K562 (cell line): Measurements from ENCODE around the gene SGSM2. TPM values are rescaled to one million over a fixed set of nuclear protein-coding genes. Genes with fewer than 3 reads are reported as not detected.

Experiments used
- BRCA1 ChIP-seq, 2 experiments: fragments of 450-650 bp in 1 of 2; sonication (generic) in 1 of 2; formaldehyde crosslinking in 1 of 2; IDR thresholded peaks; 2 replicates each; pipeline versions ENCODE4 v1.5.0 to v1.6.1; 2017 to 2020; ENCODE audit warnings: mild to moderate bottlenecking in 1 of 2, missing genetic modification reagents in 1 of 2
- CHD1 ChIP-seq: fragments of 200-600 bp; sonication (generic); IDR thresholded peaks from one replicate; pipeline ENCODE4 v1.6.1; 2012; ENCODE audit warnings: mild to moderate bottlenecking, moderate library complexity, low read length, inconsistent platforms
- CHD2 ChIP-seq: IDR thresholded peaks from 2 replicates; pipeline ENCODE4 v1.6.1; 2011; ENCODE audit warnings: low read depth, low read length
- EGR1 ChIP-seq: fragments of 450-650 bp; conservative IDR thresholded peaks from 2 replicates; pipeline ENCODE4 v1.6.1; 2017; ENCODE audit warnings: mild to moderate bottlenecking
- FOXA1 ChIP-seq: fragments of 450-650 bp; IDR thresholded peaks from 2 replicates; pipeline ENCODE4 v1.6.1; 2016; ENCODE audit warnings: mild to moderate bottlenecking, borderline replicate concordance
- GABPB2 ChIP-seq: fragments of 250-450 bp; sonication (Bioruptor Pico); conservative IDR thresholded peaks from 2 replicates; pipeline ENCODE4 v1.5.1; 2021; ENCODE audit warnings: mild to moderate bottlenecking
- HDAC8 ChIP-seq: fragments of 450-650 bp; IDR thresholded peaks from 2 replicates; pipeline ENCODE4 v1.6.1; 2016; ENCODE audit warnings: mild to moderate bottlenecking, missing genetic modification characterization, moderate library complexity, missing compliant biosample characterization
- ILK ChIP-seq: fragments of 450-650 bp; IDR thresholded peaks from 2 replicates; pipeline ENCODE4 v1.6.1; 2016; ENCODE audit warnings: missing genetic modification characterization, low read depth, mild to moderate bottlenecking, missing compliant biosample characterization, moderate library complexity, borderline replicate concordance
- NCOR1 ChIP-seq: fragments of 450-650 bp; IDR thresholded peaks from 2 replicates; pipeline ENCODE4 v1.6.1; 2016; ENCODE audit warnings: mild to moderate bottlenecking, moderate library complexity
- PHF8 ChIP-seq: fragments of 200-600 bp; sonication (generic); IDR thresholded peaks from 2 replicates; pipeline ENCODE4 v1.6.1; 2012; ENCODE audit warnings: mixed run types, mild to moderate bottlenecking, inconsistent platforms, low read length, moderate library complexity, borderline replicate concordance
- TAL1 ChIP-seq: fragments of 450-650 bp; IDR thresholded peaks from 2 replicates; pipeline ENCODE4 v1.6.1; 2016; ENCODE audit warnings: mild to moderate bottlenecking
- THAP7 ChIP-seq: fragments of 250-450 bp; sonication (Bioruptor Pico); IDR thresholded peaks from 2 replicates; pipeline ENCODE4 v1.5.0; 2021
- ZFPM2 ChIP-seq: fragments of 250-450 bp; sonication (Bioruptor Pico); IDR thresholded peaks from 2 replicates; pipeline ENCODE4 v1.5.1; 2022; ENCODE audit warnings: mild to moderate bottlenecking
- ZNF140 ChIP-seq: fragments of 250-450 bp; sonication (Bioruptor Pico); IDR thresholded peaks from 2 replicates; pipeline ENCODE4 v1.8.0; 2021; ENCODE audit warnings: moderate library complexity, mild to moderate bottlenecking, inconsistent platforms
- ZNF165 ChIP-seq: fragments of 250-450 bp; sonication (Bioruptor Pico); IDR thresholded peaks from 2 replicates; pipeline ENCODE4 v1.4.0; 2020; ENCODE audit warnings: borderline replicate concordance
- ZNF395 ChIP-seq: fragments of 200-800 bp; sonication (Bioruptor generic); IDR thresholded peaks from 2 replicates; pipeline ENCODE4 v1.6.1; 2017; ENCODE audit warnings: missing genetic modification characterization, missing compliant biosample characterization
- ZNF436 ChIP-seq: fragments of 250-450, 450-650 bp; sonication (Bioruptor Pico); formaldehyde crosslinking; IDR thresholded peaks from 2 replicates; pipeline ENCODE4 v1.7.0; 2020; ENCODE audit warnings: mild to moderate bottlenecking
- ZNF518B ChIP-seq: fragments of 250-450 bp; sonication (Bioruptor Pico); IDR thresholded peaks from 2 replicates; pipeline ENCODE4 v1.5.0; 2021; ENCODE audit warnings: mild to moderate bottlenecking, moderate library complexity
- polyA plus RNA-seq, 8 experiments: library from polyadenylated mRNA; depleted of rRNA in 4 of 8; stranded (reverse) in 5 of 8; unstranded in 3 of 8; fragments of >200 nt; fragmentation: Nextera tagmentation in 2 of 8; fragmentation: Illumina TruSeq in 1 of 8; extraction: Ambion mirVana in 2 of 8; extraction: Trizol in 1 of 8; gene quantifications; 2 replicates each; pipeline versions ENCODE4 v1.2.1 to v1.2.3, GENCODE V29; 2011 to 2014; ENCODE audit warnings: inconsistent platforms in 1 of 8, missing spikeins in 1 of 8
- total RNA-seq, 7 experiments: library from RNA; depleted of rRNA in 6 of 7; stranded (reverse); fragments of >200 nt in 6 of 7; fragmentation: Illumina TruSeq in 2 of 7; extraction: Trizol in 2 of 7; gene quantifications; 2 replicates each; pipeline versions ENCODE4 v1.2.1 to v1.2.3, GENCODE V29; 2011 to 2021; ENCODE audit warnings: low replicate concordance in 1 of 7
- TF ChIP-seq, protein P1 (sequence below), 2 experiments: fragments of 450-650 bp in 1 of 2; IDR thresholded peaks; 2 replicates each; pipeline ENCODE4 v1.6.1; 2011 to 2017; ENCODE audit warnings: low read depth in 2 of 2, antibody characterized with exemption in 1 of 2, borderline replicate concordance in 1 of 2, low read length in 1 of 2, mild to moderate bottlenecking in 1 of 2, mixed read lengths in 1 of 2; ENCODE audit not compliant: control insufficient read depth in 1 of 2

SGSM2 gene
- total and polyA plus RNA-seq, 9 of the 15 experiments (the other 6 are each of a cell fraction or from before 2014, with no cell fraction given) = 0.20 to 26.3 (median 14.8) TPM

GRCh38 chr17:2393174-2393953, 56.1 kb downstream of the SGSM2 start (continued):
- TF ChIP-seq ZNF395 (0 out of 2 replicates have a peak, but pooled peaks have one; percentile 62), ZFPM2 (CRISPR knock-in tag) (no peak), NCOR1 (no peak; the same call in 1 of the 2 replicates), ZNF165 (no peak), ZNF140 (no peak), ZNF436 (CRISPR knock-in tag) (no peak), HDAC8 (no peak; the same call in 1 of the 2 replicates), THAP7 (CRISPR knock-in tag) (no peak), FOXA1 (no peak), ILK (no peak), PHF8 (peak; percentile 45; the same call in 1 of the 2 replicates), EGR1 (no peak), ZNF518B (CRISPR knock-in tag) (no peak), TAL1 (no peak), CHD1 (no peak), GABPB2 (no peak), CHD2 (no peak; the same call in 1 of the 2 replicates), BRCA1 (IDR thresholded peaks at IDR 0.05) (no peak), BRCA1 (CRISPR knock-in tag; IDR thresholded peaks at IDR 0.05) (no peak)
- TF ChIP-seq, protein P1, sequence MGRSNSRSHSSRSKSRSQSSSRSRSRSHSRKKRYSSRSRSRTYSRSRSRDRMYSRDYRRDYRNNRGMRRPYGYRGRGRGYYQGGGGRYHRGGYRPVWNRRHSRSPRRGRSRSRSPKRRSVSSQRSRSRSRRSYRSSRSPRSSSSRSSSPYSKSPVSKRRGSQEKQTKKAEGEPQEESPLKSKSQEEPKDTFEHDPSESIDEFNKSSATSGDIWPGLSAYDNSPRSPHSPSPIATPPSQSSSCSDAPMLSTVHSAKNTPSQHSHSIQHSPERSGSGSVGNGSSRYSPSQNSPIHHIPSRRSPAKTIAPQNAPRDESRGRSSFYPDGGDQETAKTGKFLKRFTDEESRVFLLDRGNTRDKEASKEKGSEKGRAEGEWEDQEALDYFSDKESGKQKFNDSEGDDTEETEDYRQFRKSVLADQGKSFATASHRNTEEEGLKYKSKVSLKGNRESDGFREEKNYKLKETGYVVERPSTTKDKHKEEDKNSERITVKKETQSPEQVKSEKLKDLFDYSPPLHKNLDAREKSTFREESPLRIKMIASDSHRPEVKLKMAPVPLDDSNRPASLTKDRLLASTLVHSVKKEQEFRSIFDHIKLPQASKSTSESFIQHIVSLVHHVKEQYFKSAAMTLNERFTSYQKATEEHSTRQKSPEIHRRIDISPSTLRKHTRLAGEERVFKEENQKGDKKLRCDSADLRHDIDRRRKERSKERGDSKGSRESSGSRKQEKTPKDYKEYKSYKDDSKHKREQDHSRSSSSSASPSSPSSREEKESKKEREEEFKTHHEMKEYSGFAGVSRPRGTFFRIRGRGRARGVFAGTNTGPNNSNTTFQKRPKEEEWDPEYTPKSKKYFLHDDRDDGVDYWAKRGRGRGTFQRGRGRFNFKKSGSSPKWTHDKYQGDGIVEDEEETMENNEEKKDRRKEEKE (IDR thresholded peaks at IDR 0.05; ENCODE audit: borderline replicate concordance in 1 of 2, control insufficient read depth in 1 of 2, low read depth in 2 of 2, low read length in 1 of 2) = no peak
